GM23248 (cell line): ENCODE data around the gene PJVK.

Source experiments
- EZH2 ChIP-seq: fragments of 200-600 bp; sonication (generic); IDR thresholded peaks from 2 replicates; pipeline ENCODE4 v1.6.1; 2018; ENCODE audit warnings: antibody characterized with exemption, mild to moderate bottlenecking; ENCODE audit not compliant: insufficient read depth, poor library complexity, severe bottlenecking
- EZH2phosphoT487 ChIP-seq: fragments of 200-600 bp; sonication (generic); IDR thresholded peaks from 2 replicates; pipeline ENCODE4 v1.6.1; 2018; ENCODE audit warnings: antibody characterized with exemption, moderate library complexity, mild to moderate bottlenecking, low read depth; ENCODE audit not compliant: insufficient read depth

- no peak for TF ChIP-seq EZH2
- no peak for TF ChIP-seq EZH2phosphoT487
Observed at GRCh38 chr2:178480227-178481181, 29.3 kb downstream of the PJVK start, which contains the start of gene PLEKHA3.
